Measurements from ENCODE around the gene FOXK1.

DNA sequence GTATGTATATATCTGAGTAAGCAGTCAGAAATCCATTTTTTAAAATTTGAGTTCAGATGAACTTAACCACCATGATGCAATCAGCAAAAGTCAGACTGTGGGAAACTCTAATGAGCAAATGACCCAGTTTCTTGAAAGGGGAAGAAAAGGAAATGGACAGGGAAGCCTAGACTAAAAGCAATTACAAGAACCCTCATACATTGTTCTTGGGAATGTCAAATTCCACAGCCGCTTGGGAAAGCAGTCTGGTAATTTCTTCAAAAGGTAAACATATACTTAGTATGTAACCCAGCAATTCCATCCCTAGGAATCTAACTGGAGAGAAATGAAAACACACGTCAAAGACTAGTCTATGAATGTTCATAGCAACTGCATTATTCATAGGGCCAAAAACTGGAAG is 16.4 kb upstream of the FOXK1 start:
- TF ChIP-seq, protein P1, sequence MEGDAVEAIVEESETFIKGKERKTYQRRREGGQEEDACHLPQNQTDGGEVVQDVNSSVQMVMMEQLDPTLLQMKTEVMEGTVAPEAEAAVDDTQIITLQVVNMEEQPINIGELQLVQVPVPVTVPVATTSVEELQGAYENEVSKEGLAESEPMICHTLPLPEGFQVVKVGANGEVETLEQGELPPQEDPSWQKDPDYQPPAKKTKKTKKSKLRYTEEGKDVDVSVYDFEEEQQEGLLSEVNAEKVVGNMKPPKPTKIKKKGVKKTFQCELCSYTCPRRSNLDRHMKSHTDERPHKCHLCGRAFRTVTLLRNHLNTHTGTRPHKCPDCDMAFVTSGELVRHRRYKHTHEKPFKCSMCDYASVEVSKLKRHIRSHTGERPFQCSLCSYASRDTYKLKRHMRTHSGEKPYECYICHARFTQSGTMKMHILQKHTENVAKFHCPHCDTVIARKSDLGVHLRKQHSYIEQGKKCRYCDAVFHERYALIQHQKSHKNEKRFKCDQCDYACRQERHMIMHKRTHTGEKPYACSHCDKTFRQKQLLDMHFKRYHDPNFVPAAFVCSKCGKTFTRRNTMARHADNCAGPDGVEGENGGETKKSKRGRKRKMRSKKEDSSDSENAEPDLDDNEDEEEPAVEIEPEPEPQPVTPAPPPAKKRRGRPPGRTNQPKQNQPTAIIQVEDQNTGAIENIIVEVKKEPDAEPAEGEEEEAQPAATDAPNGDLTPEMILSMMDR (IDR thresholded peaks at IDR 0.05; ENCODE audit: low read depth, low read length) = no peak
- TF ChIP-seq POLR2A (IDR thresholded peaks at IDR 0.05; ENCODE audit: extremely low read depth, insufficient read length) = no peak
- TF ChIP-seq, protein P2, sequence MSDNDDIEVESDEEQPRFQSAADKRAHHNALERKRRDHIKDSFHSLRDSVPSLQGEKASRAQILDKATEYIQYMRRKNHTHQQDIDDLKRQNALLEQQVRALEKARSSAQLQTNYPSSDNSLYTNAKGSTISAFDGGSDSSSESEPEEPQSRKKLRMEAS (IDR thresholded peaks at IDR 0.05; ENCODE audit: low read depth, low read length) = no peak
- TF ChIP-seq MYC (IDR thresholded peaks at IDR 0.05; ENCODE audit: low read depth, low read length) = no peak
